Measurements from ENCODE around the gene CDCA8.
A peak's percentile ranks its signal among the peaks of the same experiment; 100 is the strongest.

The CDCA8 gene

GRCh38 chr1:37692078-37692833, at the start of gene CDCA8:
Gene CDCA8, plus strand, starts transcription at chr1:37692516. Its CDS starts 175 bp downstream, at chr1:37692691.
- TF ChIP-seq MYC (IDR thresholded peaks at IDR 0.05; ENCODE audit: low read depth, low read length) (peak; percentile 46; the same call in 1 of the 2 replicates), MAX (IDR thresholded peaks at IDR 0.05; ENCODE audit: low read depth, low read length) (peak; percentile 66), POLR2A (IDR thresholded peaks at IDR 0.05; ENCODE audit: extremely low read depth, insufficient read length) (peak; percentile 68), CTCF (IDR thresholded peaks at IDR 0.05; ENCODE audit: low read depth, low read length) (peak; percentile 40)
- H3K4me3 ChIP-seq (ENCODE audit: low read depth, low read length) = peak within 1 kb of the TSS; percentile 82
- DNase-seq (ENCODE audit: low read depth) = peak; percentile 98

GRCh38 chr1:37647281-37647680, 45.0 kb upstream of the CDCA8 start:
- DNase-seq (ENCODE audit: low read depth) = no peak
- TF ChIP-seq MAX (IDR thresholded peaks at IDR 0.05; ENCODE audit: low read depth, low read length) = no peak
- no peak overlapping the region for H3K4me3 ChIP-seq (ENCODE audit: low read depth, low read length)

- DNase-seq (ENCODE audit: low read depth) = no peak
- TF ChIP-seq MAX (IDR thresholded peaks at IDR 0.05; ENCODE audit: low read depth, low read length) (no peak), POLR2A (IDR thresholded peaks at IDR 0.05; ENCODE audit: extremely low read depth, insufficient read length) (no peak), CTCF (IDR thresholded peaks at IDR 0.05; ENCODE audit: low read depth, low read length) (no peak), MYC (IDR thresholded peaks at IDR 0.05; ENCODE audit: low read depth, low read length) (no peak)
- no peak overlapping the region for H3K4me3 ChIP-seq (ENCODE audit: low read depth, low read length)
Observed at GRCh38 chr1:37650173-37650572, 42.1 kb upstream of the CDCA8 start.

- TF ChIP-seq MYC (IDR thresholded peaks at IDR 0.05; ENCODE audit: low read depth, low read length) (no peak), MAX (IDR thresholded peaks at IDR 0.05; ENCODE audit: low read depth, low read length) (no peak), CTCF (IDR thresholded peaks at IDR 0.05; ENCODE audit: low read depth, low read length) (no peak), POLR2A (IDR thresholded peaks at IDR 0.05; ENCODE audit: extremely low read depth, insufficient read length) (no peak)
- no peak for DNase-seq (ENCODE audit: low read depth)
- no peak overlapping the region for H3K4me3 ChIP-seq (ENCODE audit: low read depth, low read length)
Observed at GRCh38 chr1:37650721-37651120, 41.6 kb upstream of the CDCA8 start.

GRCh38 chr1:37651803-37652202, 40.5 kb upstream of the CDCA8 start:
- DNase-seq (ENCODE audit: low read depth) = no peak
- TF ChIP-seq POLR2A (IDR thresholded peaks at IDR 0.05; ENCODE audit: extremely low read depth, insufficient read length) (no peak), CTCF (IDR thresholded peaks at IDR 0.05; ENCODE audit: low read depth, low read length) (no peak), MYC (IDR thresholded peaks at IDR 0.05; ENCODE audit: low read depth, low read length) (no peak), MAX (IDR thresholded peaks at IDR 0.05; ENCODE audit: low read depth, low read length) (no peak)
- no peak overlapping the region for H3K4me3 ChIP-seq (ENCODE audit: low read depth, low read length)

GRCh38 chr1:37652976-37653375, 39.3 kb upstream of the CDCA8 start:
- no peak for DNase-seq (ENCODE audit: low read depth)
- no peak for TF ChIP-seq MAX (IDR thresholded peaks at IDR 0.05; ENCODE audit: low read depth, low read length)
- no peak for TF ChIP-seq CTCF (IDR thresholded peaks at IDR 0.05; ENCODE audit: low read depth, low read length)
- TF ChIP-seq POLR2A (IDR thresholded peaks at IDR 0.05; ENCODE audit: extremely low read depth, insufficient read length) = no peak
- TF ChIP-seq MYC (IDR thresholded peaks at IDR 0.05; ENCODE audit: low read depth, low read length) = no peak
- no peak overlapping the region for H3K4me3 ChIP-seq (ENCODE audit: low read depth, low read length)

Data from NB4 (cell line).